HepG2 (cell line): ENCODE measurements around the gene ZDHHC14. TPM values are rescaled to one million over a fixed set of nuclear protein-coding genes. Genes with fewer than 3 reads are reported as not detected.
A peak's percentile ranks its signal among the peaks of the same experiment; 100 is the strongest.

ENCODE experiments used
- ATF7 ChIP-seq, 2 experiments: fragments of 450-650 bp in 1 of 2; sonication (generic) in 1 of 2; formaldehyde crosslinking in 1 of 2; IDR thresholded peaks; 2 replicates each; pipeline versions ENCODE4 v1.4.0 to v1.6.1; 2016 to 2020; ENCODE audit warnings: antibody characterized with exemption in 1 of 2, mild to moderate bottlenecking in 1 of 2, missing genetic modification reagents in 1 of 2
- BORCS8-MEF2B ChIP-seq: sonication (generic); formaldehyde crosslinking; IDR thresholded peaks from 2 replicates; pipeline ENCODE4 v1.8.0; 2022; ENCODE audit warnings: mild to moderate bottlenecking, missing genetic modification reagents
- ELF3 ChIP-seq: IDR thresholded peaks from 2 replicates; pipeline ENCODE4 v1.6.1; 2016; ENCODE audit warnings: missing genetic modification reagents, missing compliant biosample characterization
- FOXK1 ChIP-seq: sonication (generic); formaldehyde crosslinking; IDR thresholded peaks from 2 replicates; pipeline ENCODE4 v1.4.0; 2020; ENCODE audit warnings: low read depth, missing genetic modification reagents, borderline replicate concordance
- HDAC1 ChIP-seq: sonication (generic); formaldehyde crosslinking; IDR thresholded peaks from 2 replicates; pipeline ENCODE4 v1.5.1; 2020; ENCODE audit warnings: mild to moderate bottlenecking, missing genetic modification reagents
- HNRNPK ChIP-seq: fragments of 200-400 bp; formaldehyde crosslinking; IDR thresholded peaks from 2 replicates; pipeline ENCODE4 v1.6.1; 2018; ENCODE audit warnings: low read length, low read depth, moderate library complexity, mild to moderate bottlenecking; ENCODE audit not compliant: poor library complexity, severe bottlenecking
- HOXA3 ChIP-seq: sonication (generic); formaldehyde crosslinking; IDR thresholded peaks from 2 replicates; pipeline ENCODE4 v1.5.0; 2020; ENCODE audit warnings: missing genetic modification reagents
- KLF16 ChIP-seq, 2 experiments: sonication (generic) in 1 of 2; formaldehyde crosslinking in 1 of 2; IDR thresholded peaks; 2 replicates each; pipeline versions ENCODE4 v1.6.1 to v1.8.0; 2016 to 2023; ENCODE audit warnings: missing genetic modification reagents in 2 of 2, missing compliant biosample characterization in 1 of 2
- KLF6 ChIP-seq: IDR thresholded peaks from 2 replicates; pipeline ENCODE4 v1.8.0; 2016; ENCODE audit warnings: missing biosample characterization, missing genetic modification reagents
- MTA3 ChIP-seq: sonication (generic); formaldehyde crosslinking; IDR thresholded peaks from 2 replicates; pipeline ENCODE4 v1.4.0; 2020; ENCODE audit warnings: missing genetic modification reagents
- NFIB ChIP-seq: sonication (generic); formaldehyde crosslinking; IDR thresholded peaks from 2 replicates; pipeline ENCODE4 v1.9.0; 2021; ENCODE audit warnings: missing genetic modification reagents, mild to moderate bottlenecking, borderline replicate concordance
- RBM22 ChIP-seq: fragments of 200-400 bp; formaldehyde crosslinking; optimal IDR thresholded peaks from 2 replicates; pipeline ENCODE3; 2017; ENCODE audit warnings: mild to moderate bottlenecking, low read length, moderate library complexity
- TEAD3 ChIP-seq: optimal IDR thresholded peaks from 2 replicates; pipeline ENCODE3; 2016; ENCODE audit warnings: borderline replicate concordance
- TP53 ChIP-seq: sonication (generic); formaldehyde crosslinking; conservative IDR thresholded peaks from 2 replicates; pipeline ENCODE4 v1.4.0; 2020; ENCODE audit warnings: missing genetic modification reagents
- ZNF232 ChIP-seq: sonication (generic); formaldehyde crosslinking; IDR thresholded peaks from 2 replicates; pipeline ENCODE4 v1.4.0; 2020; ENCODE audit warnings: missing genetic modification reagents, borderline replicate concordance
- ZNF841 ChIP-seq: sonication (generic); formaldehyde crosslinking; IDR thresholded peaks from 2 replicates; pipeline ENCODE4 v1.8.1; 2023; ENCODE audit warnings: missing genetic modification reagents, borderline replicate concordance
- polyA plus RNA-seq, 8 experiments: library from polyadenylated mRNA; depleted of rRNA in 3 of 8; stranded (reverse) in 7 of 8; unstranded in 1 of 8; fragments of >200 nt; fragmentation: Illumina TruSeq in 4 of 8; extraction: Trizol in 4 of 8; gene quantifications; 2 replicates each; pipeline versions ENCODE4 v1.2.1 to v1.2.3, GENCODE V29; 2011 to 2016; ENCODE audit warnings: low read depth in 4 of 8, missing spikeins in 1 of 8, mixed read lengths in 1 of 8; ENCODE audit not compliant: insufficient read depth in 1 of 8
- total RNA-seq, 5 experiments: library from RNA; depleted of rRNA; stranded (reverse); fragments of >200 nt; fragmentation: Illumina TruSeq; extraction: Trizol; gene quantifications; 2 replicates each; pipeline ENCODE4 v1.2.3, GENCODE V29; 2016; ENCODE audit warnings: low read depth in 1 of 5
- TF ChIP-seq, protein P1 (sequence below): sonication (generic); formaldehyde crosslinking; IDR thresholded peaks from 2 replicates; pipeline ENCODE4 v1.5.0; 2020; ENCODE audit warnings: missing genetic modification reagents
- TF ChIP-seq, protein P2 (sequence below): sonication (generic); formaldehyde crosslinking; IDR thresholded peaks from 2 replicates; pipeline ENCODE4 v1.4.0; 2020; ENCODE audit warnings: missing genetic modification reagents, borderline replicate concordance
- TF ChIP-seq, protein P3 (sequence below): IDR thresholded peaks from 2 replicates; pipeline ENCODE4 v1.6.1; 2016
- TF ChIP-seq, protein P4 (sequence below): sonication (generic); formaldehyde crosslinking; IDR thresholded peaks from 2 replicates; pipeline ENCODE4 v1.8.0; 2023; ENCODE audit warnings: mild to moderate bottlenecking, missing genetic modification reagents
- TF ChIP-seq, protein P5 (sequence below): sonication (generic); formaldehyde crosslinking; conservative IDR thresholded peaks from 2 replicates; pipeline ENCODE4 v1.4.0; 2020; ENCODE audit warnings: missing genetic modification reagents

ZDHHC14 gene
- total and polyA plus RNA-seq, 2 of the 13 experiments (the other 11 are each of a cell fraction or from before 2014, with no cell fraction given) = 3.7 to 9.5 TPM

DNA sequence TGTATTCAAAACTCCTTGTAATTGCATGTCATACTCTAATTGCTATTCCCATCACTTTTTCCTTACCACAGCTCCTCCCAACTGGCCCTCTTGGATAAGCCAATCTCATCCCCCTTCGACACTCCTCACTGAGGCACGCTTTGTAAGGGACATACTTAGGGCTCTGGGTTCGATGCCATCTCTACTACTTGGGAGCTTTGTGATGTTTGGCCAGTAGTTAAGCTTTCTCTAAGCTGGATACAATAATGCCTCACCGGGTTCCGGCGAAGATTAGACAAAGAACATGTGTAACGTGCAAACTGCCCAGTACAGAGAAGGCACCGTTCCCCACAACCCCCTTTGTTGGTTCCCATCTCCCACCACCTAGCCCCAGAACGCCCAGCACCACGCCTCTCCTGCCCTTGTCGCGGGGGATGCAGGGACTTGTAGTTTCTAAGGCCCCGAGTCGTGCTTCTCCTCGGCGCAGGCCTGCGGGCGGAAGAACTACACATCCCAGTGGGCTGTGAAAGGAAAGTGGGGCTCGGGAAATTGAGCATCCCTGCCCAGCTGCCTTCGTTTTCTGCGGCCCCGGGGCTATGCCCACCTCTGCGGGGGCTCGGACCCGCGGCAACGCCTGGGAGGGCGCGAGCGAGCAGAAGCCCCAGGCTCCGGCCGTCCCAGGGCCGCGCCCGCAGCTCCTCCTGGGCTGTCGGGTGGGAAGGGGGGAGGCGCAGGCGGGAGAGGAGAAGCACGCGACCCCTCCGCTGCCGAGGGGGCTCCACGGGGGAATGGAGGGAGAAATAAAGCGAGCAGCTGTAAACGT lies 1.1 kb upstream of the ZDHHC14 start (continued):
- TF ChIP-seq, protein P1, sequence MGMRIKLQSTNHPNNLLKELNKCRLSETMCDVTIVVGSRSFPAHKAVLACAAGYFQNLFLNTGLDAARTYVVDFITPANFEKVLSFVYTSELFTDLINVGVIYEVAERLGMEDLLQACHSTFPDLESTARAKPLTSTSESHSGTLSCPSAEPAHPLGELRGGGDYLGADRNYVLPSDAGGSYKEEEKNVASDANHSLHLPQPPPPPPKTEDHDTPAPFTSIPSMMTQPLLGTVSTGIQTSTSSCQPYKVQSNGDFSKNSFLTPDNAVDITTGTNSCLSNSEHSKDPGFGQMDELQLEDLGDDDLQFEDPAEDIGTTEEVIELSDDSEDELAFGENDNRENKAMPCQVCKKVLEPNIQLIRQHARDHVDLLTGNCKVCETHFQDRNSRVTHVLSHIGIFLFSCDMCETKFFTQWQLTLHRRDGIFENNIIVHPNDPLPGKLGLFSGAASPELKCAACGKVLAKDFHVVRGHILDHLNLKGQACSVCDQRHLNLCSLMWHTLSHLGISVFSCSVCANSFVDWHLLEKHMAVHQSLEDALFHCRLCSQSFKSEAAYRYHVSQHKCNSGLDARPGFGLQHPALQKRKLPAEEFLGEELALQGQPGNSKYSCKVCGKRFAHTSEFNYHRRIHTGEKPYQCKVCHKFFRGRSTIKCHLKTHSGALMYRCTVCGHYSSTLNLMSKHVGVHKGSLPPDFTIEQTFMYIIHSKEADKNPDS (CRISPR knock-in tag) = no peak
- TF ChIP-seq TEAD3 (CRISPR knock-in tag) = no peak
- no peak for TF ChIP-seq BORCS8-MEF2B (CRISPR knock-in tag)
- TF ChIP-seq HOXA3 (CRISPR knock-in tag) = peak; percentile 39; the same call in 1 of the 2 replicates
- TF ChIP-seq ATF7 (IDR thresholded peaks at IDR 0.05) = no peak
- no peak for TF ChIP-seq ATF7 (CRISPR knock-in tag; IDR thresholded peaks at IDR 0.05)
- TF ChIP-seq, protein P2, sequence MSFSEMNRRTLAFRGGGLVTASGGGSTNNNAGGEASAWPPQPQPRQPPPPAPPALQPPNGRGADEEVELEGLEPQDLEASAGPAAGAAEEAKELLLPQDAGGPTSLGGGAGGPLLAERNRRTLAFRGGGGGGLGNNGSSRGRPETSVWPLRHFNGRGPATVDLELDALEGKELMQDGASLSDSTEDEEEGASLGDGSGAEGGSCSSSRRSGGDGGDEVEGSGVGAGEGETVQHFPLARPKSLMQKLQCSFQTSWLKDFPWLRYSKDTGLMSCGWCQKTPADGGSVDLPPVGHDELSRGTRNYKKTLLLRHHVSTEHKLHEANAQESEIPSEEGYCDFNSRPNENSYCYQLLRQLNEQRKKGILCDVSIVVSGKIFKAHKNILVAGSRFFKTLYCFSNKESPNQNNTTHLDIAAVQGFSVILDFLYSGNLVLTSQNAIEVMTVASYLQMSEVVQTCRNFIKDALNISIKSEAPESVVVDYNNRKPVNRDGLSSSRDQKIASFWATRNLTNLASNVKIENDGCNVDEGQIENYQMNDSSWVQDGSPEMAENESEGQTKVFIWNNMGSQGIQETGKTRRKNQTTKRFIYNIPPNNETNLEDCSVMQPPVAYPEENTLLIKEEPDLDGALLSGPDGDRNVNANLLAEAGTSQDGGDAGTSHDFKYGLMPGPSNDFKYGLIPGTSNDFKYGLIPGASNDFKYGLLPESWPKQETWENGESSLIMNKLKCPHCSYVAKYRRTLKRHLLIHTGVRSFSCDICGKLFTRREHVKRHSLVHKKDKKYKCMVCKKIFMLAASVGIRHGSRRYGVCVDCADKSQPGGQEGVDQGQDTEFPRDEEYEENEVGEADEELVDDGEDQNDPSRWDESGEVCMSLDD (CRISPR knock-in tag) = peak; percentile 37; the same call in 1 of the 2 replicates
- peak; percentile 65 for TF ChIP-seq ELF3
- TF ChIP-seq MTA3 (CRISPR knock-in tag) = no peak
- TF ChIP-seq TP53 = no peak
- no peak for TF ChIP-seq RBM22
- no peak for TF ChIP-seq HNRNPK
- 0 out of 2 replicates have a peak, but pooled peaks have one; percentile 47 for TF ChIP-seq HDAC1 (CRISPR knock-in tag)
- TF ChIP-seq KLF6 (CRISPR knock-in tag) = no peak
- TF ChIP-seq ZNF232 (CRISPR knock-in tag) = 0 out of 2 replicates have a peak, but pooled peaks have one; percentile 49
- no peak for TF ChIP-seq NFIB (CRISPR knock-in tag)
- peak; percentile 49; the same call in 1 of the 2 replicates for TF ChIP-seq FOXK1
- TF ChIP-seq, protein P3, sequence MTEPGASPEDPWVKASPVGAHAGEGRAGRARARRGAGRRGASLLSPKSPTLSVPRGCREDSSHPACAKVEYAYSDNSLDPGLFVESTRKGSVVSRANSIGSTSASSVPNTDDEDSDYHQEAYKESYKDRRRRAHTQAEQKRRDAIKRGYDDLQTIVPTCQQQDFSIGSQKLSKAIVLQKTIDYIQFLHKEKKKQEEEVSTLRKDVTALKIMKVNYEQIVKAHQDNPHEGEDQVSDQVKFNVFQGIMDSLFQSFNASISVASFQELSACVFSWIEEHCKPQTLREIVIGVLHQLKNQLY (CRISPR knock-in tag) = no peak
- TF ChIP-seq, protein P4, sequence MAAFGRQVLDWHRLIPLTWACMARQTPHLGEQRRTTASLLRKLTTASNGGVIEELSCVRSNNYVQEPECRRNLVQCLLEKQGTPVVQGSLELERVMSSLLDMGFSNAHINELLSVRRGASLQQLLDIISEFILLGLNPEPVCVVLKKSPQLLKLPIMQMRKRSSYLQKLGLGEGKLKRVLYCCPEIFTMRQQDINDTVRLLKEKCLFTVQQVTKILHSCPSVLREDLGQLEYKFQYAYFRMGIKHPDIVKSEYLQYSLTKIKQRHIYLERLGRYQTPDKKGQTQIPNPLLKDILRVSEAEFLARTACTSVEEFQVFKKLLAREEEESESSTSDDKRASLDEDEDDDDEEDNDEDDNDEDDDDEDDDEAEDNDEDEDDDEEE (CRISPR knock-in tag) = no peak
- TF ChIP-seq ZNF841 (CRISPR knock-in tag) = no peak
- TF ChIP-seq, protein P5, sequence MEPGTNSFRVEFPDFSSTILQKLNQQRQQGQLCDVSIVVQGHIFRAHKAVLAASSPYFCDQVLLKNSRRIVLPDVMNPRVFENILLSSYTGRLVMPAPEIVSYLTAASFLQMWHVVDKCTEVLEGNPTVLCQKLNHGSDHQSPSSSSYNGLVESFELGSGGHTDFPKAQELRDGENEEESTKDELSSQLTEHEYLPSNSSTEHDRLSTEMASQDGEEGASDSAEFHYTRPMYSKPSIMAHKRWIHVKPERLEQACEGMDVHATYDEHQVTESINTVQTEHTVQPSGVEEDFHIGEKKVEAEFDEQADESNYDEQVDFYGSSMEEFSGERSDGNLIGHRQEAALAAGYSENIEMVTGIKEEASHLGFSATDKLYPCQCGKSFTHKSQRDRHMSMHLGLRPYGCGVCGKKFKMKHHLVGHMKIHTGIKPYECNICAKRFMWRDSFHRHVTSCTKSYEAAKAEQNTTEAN (CRISPR knock-in tag) = no peak
- TF ChIP-seq KLF16 (CRISPR knock-in tag; IDR thresholded peaks at IDR 0.05) = peak in 1 of 2 experiments; percentile 66; a peak in 1 of 4 replicates
